HFFc6 (cell line): ENCODE data around the gene EMCN. TPM values are rescaled to one million over a fixed set of nuclear protein-coding genes. Genes with fewer than 3 reads are reported as not detected.

Experiments
- DNase-seq: peaks from one replicate; pipeline ENCODE4 v3.0.0-alpha.2; 2018
- H3K27ac Mint-ChIP-seq: 2 replicates; pipeline ENCODE4 v1.8.0; 2020; ENCODE audit warnings: mild to moderate bottlenecking, mixed read lengths
- H3K27me3 Mint-ChIP-seq: 2 replicates; pipeline ENCODE4 v1.8.0; 2021; ENCODE audit warnings: mild to moderate bottlenecking, moderate library complexity, mixed read lengths; ENCODE audit not compliant: insufficient read depth
- H3K36me3 Mint-ChIP-seq: 2 replicates; pipeline ENCODE4 v1.8.0; 2021; ENCODE audit warnings: low read depth, mixed read lengths
- H3K4me1 Mint-ChIP-seq: 2 replicates; pipeline ENCODE4 v1.8.0; 2020; ENCODE audit warnings: low read depth, mixed read lengths
- H3K4me3 Mint-ChIP-seq: 2 replicates; pipeline ENCODE4 v1.8.0; 2020; ENCODE audit warnings: mild to moderate bottlenecking, moderate library complexity, mixed read lengths
- H3K9me3 Mint-ChIP-seq: 2 replicates; pipeline ENCODE4 v1.8.0; 2020; ENCODE audit warnings: mild to moderate bottlenecking, mixed read lengths
- total RNA-seq, 6 experiments: library from RNA; stranded (reverse); fragmentation: NEBNext Ultra II Directional; extraction: Animal tissue kit (Norgen Biotek cat#: 25700); gene quantifications; 2 replicates in 1 of 6; 3 replicates in 5 of 6; pipeline ENCODE4 v1.2.3, GENCODE V29; 2021
- TF ChIP-seq, protein P1 (sequence below): fragments of 200-600 bp; sonication (generic); IDR thresholded peaks from 2 replicates; pipeline ENCODE4 v1.5.0; 2021; ENCODE audit warnings: antibody characterized with exemption, mild to moderate bottlenecking

EMCN gene
- total RNA-seq, 6 experiments from 2014 or later, result 0.07 to 0.66 (median 0.47) TPM

DNA sequence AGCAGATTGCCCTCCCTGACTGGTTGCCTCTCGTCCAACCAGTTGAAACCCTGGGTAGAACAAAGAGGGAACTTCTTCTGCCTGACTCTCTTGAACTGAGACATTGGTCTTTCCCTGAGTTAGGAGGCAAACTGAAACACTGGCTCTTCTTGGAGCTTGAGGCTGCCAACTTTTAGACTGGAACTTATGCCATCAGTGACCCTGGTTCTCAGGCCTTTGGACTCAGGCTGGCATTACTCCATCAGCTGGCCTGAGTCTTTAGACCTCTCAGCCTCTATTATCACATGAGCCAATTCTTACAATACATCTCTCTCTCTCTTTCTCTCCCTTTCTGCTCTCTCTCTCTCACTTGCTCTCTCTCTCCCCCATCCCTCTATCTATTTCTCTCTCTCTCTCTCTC, 86.4 kb downstream of the EMCN start:
- TF ChIP-seq, protein P1, sequence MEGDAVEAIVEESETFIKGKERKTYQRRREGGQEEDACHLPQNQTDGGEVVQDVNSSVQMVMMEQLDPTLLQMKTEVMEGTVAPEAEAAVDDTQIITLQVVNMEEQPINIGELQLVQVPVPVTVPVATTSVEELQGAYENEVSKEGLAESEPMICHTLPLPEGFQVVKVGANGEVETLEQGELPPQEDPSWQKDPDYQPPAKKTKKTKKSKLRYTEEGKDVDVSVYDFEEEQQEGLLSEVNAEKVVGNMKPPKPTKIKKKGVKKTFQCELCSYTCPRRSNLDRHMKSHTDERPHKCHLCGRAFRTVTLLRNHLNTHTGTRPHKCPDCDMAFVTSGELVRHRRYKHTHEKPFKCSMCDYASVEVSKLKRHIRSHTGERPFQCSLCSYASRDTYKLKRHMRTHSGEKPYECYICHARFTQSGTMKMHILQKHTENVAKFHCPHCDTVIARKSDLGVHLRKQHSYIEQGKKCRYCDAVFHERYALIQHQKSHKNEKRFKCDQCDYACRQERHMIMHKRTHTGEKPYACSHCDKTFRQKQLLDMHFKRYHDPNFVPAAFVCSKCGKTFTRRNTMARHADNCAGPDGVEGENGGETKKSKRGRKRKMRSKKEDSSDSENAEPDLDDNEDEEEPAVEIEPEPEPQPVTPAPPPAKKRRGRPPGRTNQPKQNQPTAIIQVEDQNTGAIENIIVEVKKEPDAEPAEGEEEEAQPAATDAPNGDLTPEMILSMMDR, result no peak
- Mint-ChIP-seq H3K27me3 (no peaks in the 10 kb centered on the region), H3K27ac (no peak overlapping the region), H3K9me3 (no peaks in the 10 kb centered on the region), H3K4me1 (peaks cover 14% of the 10 kb centered on the region), H3K4me3 (no peak overlapping the region), H3K36me3 (no peaks in the 10 kb centered on the region)
- DNase-seq, result no peak

DNA sequence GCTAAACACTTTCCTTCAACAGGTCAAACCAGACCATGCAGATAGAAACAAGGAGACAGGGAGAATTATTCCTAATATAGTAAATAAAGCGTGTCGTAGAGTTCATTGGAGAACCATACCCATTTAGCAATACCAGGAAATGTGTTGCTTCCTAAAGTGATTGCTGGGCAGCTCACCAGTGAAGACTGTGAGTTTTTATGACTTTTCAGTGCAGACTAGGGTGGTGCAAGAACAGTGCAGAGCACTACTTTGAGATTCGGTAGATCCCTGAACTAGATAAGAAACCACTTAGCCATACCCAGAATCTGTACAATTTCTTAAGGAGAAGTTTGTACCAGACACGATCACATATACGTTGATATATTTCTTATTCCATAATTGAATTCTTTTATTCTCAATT, 87.4 kb downstream of the EMCN start:
- no peaks in the 10 kb centered on the region for H3K36me3 Mint-ChIP-seq
- TF ChIP-seq, protein P1, result no peak
- no peak for DNase-seq
- H3K4me3 Mint-ChIP-seq, result no peak overlapping the region
- peaks cover 14% of the 10 kb centered on the region for H3K4me1 Mint-ChIP-seq
- no peak overlapping the region for H3K27ac Mint-ChIP-seq
- no peaks in the 10 kb centered on the region for H3K27me3 Mint-ChIP-seq
- no peaks in the 10 kb centered on the region for H3K9me3 Mint-ChIP-seq

- H3K36me3 Mint-ChIP-seq, result no peaks in the 10 kb centered on the region
- TF ChIP-seq, protein P1, result no peak
- H3K27ac Mint-ChIP-seq, result no peak overlapping the region
- H3K9me3 Mint-ChIP-seq, result no peaks in the 10 kb centered on the region
- peaks cover 21% of the 10 kb centered on the region for H3K4me1 Mint-ChIP-seq
- H3K4me3 Mint-ChIP-seq, result no peak overlapping the region
- H3K27me3 Mint-ChIP-seq, result no peaks in the 10 kb centered on the region
- no peak for DNase-seq
Observed at GRCh38 chr4:100429616-100430015, 88.2 kb downstream of the EMCN start.

DNA sequence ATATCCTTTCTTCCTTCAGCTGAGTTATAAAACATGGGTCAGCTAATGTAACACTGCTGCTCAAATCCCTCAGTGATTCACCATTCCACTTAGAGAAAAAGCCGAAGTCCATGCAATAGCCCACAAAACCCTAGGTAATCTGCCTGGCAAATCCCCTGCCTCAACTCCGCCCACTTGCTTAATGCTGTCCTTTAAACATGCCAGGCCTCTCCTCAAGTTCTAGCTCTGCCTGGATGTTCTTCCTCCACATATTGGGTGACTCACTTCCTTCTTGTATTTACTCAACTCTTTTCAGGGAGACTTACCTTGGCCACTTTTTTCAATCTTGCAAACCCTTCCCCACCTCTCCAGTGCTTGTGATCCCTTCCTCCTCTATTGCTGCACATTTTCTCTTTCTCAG, 89.8 kb downstream of the EMCN start:
- DNase-seq, result peak; percentile 48
- H3K27me3 Mint-ChIP-seq, result no peaks in the 10 kb centered on the region
- TF ChIP-seq, protein P1, result no peak
- no peak overlapping the region for H3K4me3 Mint-ChIP-seq
- H3K9me3 Mint-ChIP-seq, result no peaks in the 10 kb centered on the region
- H3K36me3 Mint-ChIP-seq, result no peaks in the 10 kb centered on the region
- H3K27ac Mint-ChIP-seq, result no peak overlapping the region
- H3K4me1 Mint-ChIP-seq, result peaks cover 24% of the 10 kb centered on the region

DNA sequence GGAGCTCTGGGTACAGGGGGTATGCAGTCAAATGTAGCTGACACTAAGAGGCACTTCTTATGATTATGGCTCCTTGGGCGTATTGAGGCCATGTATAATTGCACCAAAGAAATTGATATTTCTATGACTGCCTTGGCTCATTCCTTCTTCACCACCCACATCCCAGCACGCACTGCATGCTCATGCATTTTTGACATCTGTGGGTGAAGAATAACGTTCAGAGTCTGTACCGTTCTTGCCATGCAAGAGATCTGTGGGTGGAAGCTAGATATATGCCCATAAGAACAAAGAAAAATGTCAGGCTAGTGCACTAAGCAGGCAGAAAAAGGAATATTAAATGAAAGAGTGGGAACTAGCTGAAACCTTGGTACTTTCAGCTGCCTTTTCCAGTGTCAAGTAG, 93.4 kb downstream of the EMCN start:
- H3K27ac Mint-ChIP-seq, result no peak overlapping the region
- H3K4me1 Mint-ChIP-seq, result peaks cover 55% of the 10 kb centered on the region
- H3K36me3 Mint-ChIP-seq, result no peaks in the 10 kb centered on the region
- TF ChIP-seq, protein P1, result no peak
- no peaks in the 10 kb centered on the region for H3K27me3 Mint-ChIP-seq
- no peak overlapping the region for H3K4me3 Mint-ChIP-seq
- H3K9me3 Mint-ChIP-seq, result no peaks in the 10 kb centered on the region
- no peak for DNase-seq

DNA sequence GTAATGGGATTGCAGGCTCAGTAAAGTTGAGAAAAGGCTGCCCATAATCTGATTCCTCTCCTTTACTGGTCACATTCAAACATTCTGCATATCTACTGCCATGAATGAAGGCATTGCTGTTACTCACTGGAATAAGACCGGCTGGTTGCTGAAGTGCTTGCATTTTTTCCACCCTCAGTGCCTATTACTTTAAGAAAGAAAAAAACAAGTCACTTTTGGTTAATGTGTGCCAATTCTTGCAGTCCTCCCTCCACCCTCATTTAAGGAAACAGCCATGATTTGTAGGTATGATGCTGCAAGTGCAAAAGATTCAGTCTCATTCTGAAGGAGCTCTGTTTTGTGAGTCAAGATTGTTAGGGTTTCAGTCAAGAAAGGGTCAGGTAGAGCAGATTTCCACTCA, 94.9 kb downstream of the EMCN start:
- Mint-ChIP-seq H3K9me3 (no peaks in the 10 kb centered on the region), H3K27me3 (no peaks in the 10 kb centered on the region), H3K4me1 (peaks cover 47% of the 10 kb centered on the region), H3K4me3 (no peak overlapping the region), H3K27ac (no peak overlapping the region), H3K36me3 (no peaks in the 10 kb centered on the region)
- DNase-seq, result no peak
- TF ChIP-seq, protein P1, result no peak
